Effector memory CD4-positive, alpha-beta T cell (primary cell): Measurements from ENCODE around the gene NAV2.

ENCODE experiments used
- DNase-seq, 3 donors: peaks; one replicate each; pipeline ENCODE4 v3.0.0-alpha.2; 2020
- H3K27ac ChIP-seq: 2 replicates; pipeline ENCODE4 v1.7.0; 2013; ENCODE audit warnings: mild to moderate bottlenecking, low read length, moderate library complexity; ENCODE audit not compliant: insufficient read depth, poor library complexity, severe bottlenecking
- H3K27me3 ChIP-seq: replicated peaks from 2 replicates; pipeline ENCODE4 v1.7.0; 2013; ENCODE audit warnings: mild to moderate bottlenecking, low read length; ENCODE audit not compliant: insufficient read depth, control insufficient read depth, poor library complexity, severe bottlenecking
- H3K36me3 ChIP-seq: 2 replicates; pipeline ENCODE4 v1.7.0; 2013; ENCODE audit warnings: mild to moderate bottlenecking, low read length, moderate library complexity; ENCODE audit not compliant: control insufficient read depth, insufficient read depth
- H3K4me1 ChIP-seq: 2 replicates; pipeline ENCODE4 v1.7.0; 2013; ENCODE audit warnings: low read length, mild to moderate bottlenecking; ENCODE audit not compliant: control insufficient read depth, insufficient read depth, poor library complexity, severe bottlenecking
- H3K4me3 ChIP-seq: 2 replicates; pipeline ENCODE4 v1.7.0; 2013; ENCODE audit warnings: low read length, low read depth, mild to moderate bottlenecking; ENCODE audit not compliant: insufficient read depth, poor library complexity, severe bottlenecking
- H3K9me3 ChIP-seq: 2 replicates; pipeline ENCODE4 v1.7.0; 2013; ENCODE audit warnings: mild to moderate bottlenecking, low read length, moderate library complexity; ENCODE audit not compliant: control insufficient read depth

NAV2 gene

GRCh38 chr11:19933801-19934488 is 221.3 kb downstream of the NAV2 start:
- Histone ChIP-seq H3K36me3 (no peaks in the 10 kb centered on the region), H3K4me3 (no peak overlapping the region), H3K27ac (no peak overlapping the region), H3K9me3 (no peaks in the 10 kb centered on the region), H3K4me1 (no peaks in the 10 kb centered on the region), H3K27me3 (no peaks in the 10 kb centered on the region)
- no peak for DNase-seq

GRCh38 chr11:19934828-19935259 is 222.2 kb downstream of the NAV2 start:
- no peak overlapping the region for H3K4me3 ChIP-seq
- no peak overlapping the region for H3K27ac ChIP-seq
- no peaks in the 10 kb centered on the region for H3K4me1 ChIP-seq
- H3K27me3 ChIP-seq, result no peaks in the 10 kb centered on the region
- H3K36me3 ChIP-seq, result no peaks in the 10 kb centered on the region
- no peak for DNase-seq
- no peaks in the 10 kb centered on the region for H3K9me3 ChIP-seq

GRCh38 chr11:19935507-19935906 is 222.9 kb downstream of the NAV2 start:
- no peaks in the 10 kb centered on the region for H3K9me3 ChIP-seq
- DNase-seq, result no peak
- H3K27me3 ChIP-seq, result no peaks in the 10 kb centered on the region
- no peaks in the 10 kb centered on the region for H3K36me3 ChIP-seq
- no peak overlapping the region for H3K4me3 ChIP-seq
- H3K27ac ChIP-seq, result no peak overlapping the region
- no peaks in the 10 kb centered on the region for H3K4me1 ChIP-seq

- no peaks in the 10 kb centered on the region for H3K4me1 ChIP-seq
- DNase-seq, result no peak
- no peaks in the 10 kb centered on the region for H3K9me3 ChIP-seq
- H3K4me3 ChIP-seq, result no peak overlapping the region
- H3K36me3 ChIP-seq, result no peaks in the 10 kb centered on the region
- H3K27ac ChIP-seq, result no peak overlapping the region
- H3K27me3 ChIP-seq, result no peaks in the 10 kb centered on the region
These were observed 223.8 kb downstream of the NAV2 start for GRCh38 chr11:19936461-19936860.

- DNase-seq, result no peak
- Histone ChIP-seq H3K27ac (no peak overlapping the region), H3K4me3 (no peak overlapping the region), H3K27me3 (no peaks in the 10 kb centered on the region), H3K36me3 (no peaks in the 10 kb centered on the region), H3K9me3 (no peaks in the 10 kb centered on the region), H3K4me1 (no peaks in the 10 kb centered on the region)
These were observed 225.7 kb downstream of the NAV2 start for GRCh38 chr11:19938169-19938856.

GRCh38 chr11:19938866-19939265 is 226.2 kb downstream of the NAV2 start:
- H3K27me3 ChIP-seq, result no peaks in the 10 kb centered on the region
- no peaks in the 10 kb centered on the region for H3K4me1 ChIP-seq
- no peak overlapping the region for H3K27ac ChIP-seq
- no peak overlapping the region for H3K4me3 ChIP-seq
- no peak for DNase-seq
- H3K36me3 ChIP-seq, result no peaks in the 10 kb centered on the region
- no peaks in the 10 kb centered on the region for H3K9me3 ChIP-seq

GRCh38 chr11:19939415-19939929 is 226.8 kb downstream of the NAV2 start:
- no peak for DNase-seq
- H3K36me3 ChIP-seq, result no peaks in the 10 kb centered on the region
- H3K27me3 ChIP-seq, result no peaks in the 10 kb centered on the region
- no peaks in the 10 kb centered on the region for H3K4me1 ChIP-seq
- H3K9me3 ChIP-seq, result no peaks in the 10 kb centered on the region
- H3K4me3 ChIP-seq, result no peak overlapping the region
- H3K27ac ChIP-seq, result no peak overlapping the region

- H3K36me3 ChIP-seq, result no peaks in the 10 kb centered on the region
These were observed 228.2 kb downstream of the NAV2 start for GRCh38 chr11:19940831-19941230.

GRCh38 chr11:19946681-19947080 is 234.0 kb downstream of the NAV2 start:
- Histone ChIP-seq H3K4me1 (no peaks in the 10 kb centered on the region), H3K36me3 (no peaks in the 10 kb centered on the region)

More at GRCh38 chr11:19940831-19941230, 228.2 kb downstream of the NAV2 start:
- Histone ChIP-seq H3K9me3 (no peaks in the 10 kb centered on the region), H3K27ac (no peak overlapping the region), H3K4me1 (no peaks in the 10 kb centered on the region), H3K27me3 (no peaks in the 10 kb centered on the region), H3K4me3 (no peak overlapping the region)
- no peak for DNase-seq

GRCh38 chr11:19947537-19948114 is 235.0 kb downstream of the NAV2 start:
- no peak for DNase-seq
- Histone ChIP-seq H3K27ac (no peak overlapping the region), H3K4me1 (no peaks in the 10 kb centered on the region), H3K4me3 (no peak overlapping the region), H3K36me3 (no peaks in the 10 kb centered on the region), H3K27me3 (no peaks in the 10 kb centered on the region), H3K9me3 (no peaks in the 10 kb centered on the region)

More at GRCh38 chr11:19946681-19947080, 234.0 kb downstream of the NAV2 start:
- Histone ChIP-seq H3K27me3 (no peaks in the 10 kb centered on the region), H3K4me3 (no peak overlapping the region), H3K9me3 (no peaks in the 10 kb centered on the region), H3K27ac (no peak overlapping the region)
- DNase-seq, result no peak
